WTC11 (cell line): ENCODE data around the gene SMDT1. TPM values are rescaled to one million over a fixed set of nuclear protein-coding genes. Genes with fewer than 3 reads are reported as not detected.

ENCODE experiments used
- ATAC-seq: fragments of 200-7000 bp; cut with Tn5 transposase; 2 replicates; pipeline ENCODE4 v1.10.0; 2021; ENCODE audit warnings: mild to moderate bottlenecking, moderate library complexity
- CTCF ChIA-PET: fragments of 300-600 bp; sonication (Branson Sonifier 250); formaldehyde crosslinking; loops from one replicate; lab custom pipeline; 2021; ENCODE audit warnings: antibody characterized with exemption; lab: Charles Lee
- POLR2A ChIA-PET: fragments of 350-600 bp; sonication (Branson Sonifier 250); formaldehyde crosslinking; loops from one replicate; lab custom pipeline; 2021; ENCODE audit warnings: antibody characterized with exemption; lab: Charles Lee
- DNase-seq: peaks from one replicate; pipeline ENCODE4 v3.0.0; 2021; ENCODE audit warnings: low spot score
- H3K27ac Mint-ChIP-seq: 2 replicates; pipeline ENCODE4 v1.8.0; 2021; ENCODE audit warnings: mixed read lengths
- H3K27me3 Mint-ChIP-seq: 2 replicates; pipeline ENCODE4 v1.8.0; 2021; ENCODE audit warnings: low read depth, mild to moderate bottlenecking, moderate library complexity, mixed read lengths
- H3K36me3 Mint-ChIP-seq: 2 replicates; pipeline ENCODE4 v1.8.0; 2021; ENCODE audit warnings: mixed read lengths
- H3K4me1 Mint-ChIP-seq: 2 replicates; pipeline ENCODE4 v1.8.0; 2022; ENCODE audit warnings: mixed read lengths
- H3K4me3 Mint-ChIP-seq: 2 replicates; pipeline ENCODE4 v1.8.0; 2021; ENCODE audit warnings: mild to moderate bottlenecking, moderate library complexity, mixed read lengths
- H3K9me3 Mint-ChIP-seq: 2 replicates; pipeline ENCODE4 v1.8.0; 2021; ENCODE audit warnings: mixed read lengths
- AR ChIP-seq: fragments of 250-450 bp; sonication (Bioruptor Pico); IDR thresholded peaks from 2 replicates; pipeline ENCODE4 v1.9.0; 2021; ENCODE audit warnings: mild to moderate bottlenecking
- ATF6 ChIP-seq: sonication (generic); formaldehyde crosslinking; IDR thresholded peaks from 2 replicates; pipeline ENCODE4 v1.8.1; 2023; ENCODE audit warnings: mild to moderate bottlenecking, missing genetic modification reagents
- E2F5 ChIP-seq: sonication (generic); formaldehyde crosslinking; IDR thresholded peaks from 2 replicates; pipeline ENCODE4 v1.8.1; 2022; ENCODE audit warnings: mild to moderate bottlenecking, moderate library complexity, missing genetic modification reagents
- ELF4 ChIP-seq: sonication (generic); formaldehyde crosslinking; IDR thresholded peaks from 2 replicates; pipeline ENCODE4 v1.8.1; 2022; ENCODE audit warnings: low read depth, mild to moderate bottlenecking, moderate library complexity, missing genetic modification reagents
- FOXJ3 ChIP-seq: sonication (generic); formaldehyde crosslinking; IDR thresholded peaks from 2 replicates; pipeline ENCODE4 v1.9.0; 2021; ENCODE audit warnings: missing genetic modification reagents, mild to moderate bottlenecking, borderline replicate concordance
- FOXP1 ChIP-seq: sonication (generic); formaldehyde crosslinking; IDR thresholded peaks from 2 replicates; pipeline ENCODE4 v1.8.0; 2022; ENCODE audit warnings: missing genetic modification reagents, mild to moderate bottlenecking, moderate library complexity, borderline replicate concordance
- GRHL2 ChIP-seq: fragments of 250-450 bp; sonication (Bioruptor Pico); IDR thresholded peaks from 2 replicates; pipeline ENCODE4 v1.8.0; 2022; ENCODE audit warnings: mild to moderate bottlenecking, moderate library complexity; ENCODE audit not compliant: insufficient replicate concordance, severe bottlenecking
- MXD4 ChIP-seq: fragments of 250-450 bp; sonication (Bioruptor Pico); IDR thresholded peaks from 2 replicates; pipeline ENCODE4 v1.8.0; 2021; ENCODE audit warnings: mild to moderate bottlenecking, moderate library complexity, borderline replicate concordance
- NFATC4 ChIP-seq: fragments of 250-450 bp; sonication (Bioruptor Pico); IDR thresholded peaks from 2 replicates; pipeline ENCODE4 v1.9.0; 2021; ENCODE audit warnings: mild to moderate bottlenecking
- NFE2L1 ChIP-seq: sonication (generic); formaldehyde crosslinking; IDR thresholded peaks from 2 replicates; pipeline ENCODE4 v1.8.1; 2023; ENCODE audit warnings: missing genetic modification reagents
- NFYB ChIP-seq: sonication (generic); formaldehyde crosslinking; conservative IDR thresholded peaks from 2 replicates; pipeline ENCODE4 v1.8.0; 2022; ENCODE audit warnings: low read depth, missing genetic modification reagents
- NR2C2 ChIP-seq: sonication (generic); formaldehyde crosslinking; IDR thresholded peaks from 2 replicates; pipeline ENCODE4 v1.8.0; 2022; ENCODE audit warnings: mild to moderate bottlenecking, missing genetic modification reagents
- PRDM15 ChIP-seq: sonication (generic); formaldehyde crosslinking; IDR thresholded peaks from 2 replicates; pipeline ENCODE4 v1.8.0; 2022; ENCODE audit warnings: missing genetic modification reagents
- TCF7 ChIP-seq: sonication (generic); formaldehyde crosslinking; IDR thresholded peaks from 2 replicates; pipeline ENCODE4 v1.8.0; 2022; ENCODE audit warnings: mild to moderate bottlenecking, low read depth, missing genetic modification reagents, moderate library complexity
- USF2 ChIP-seq: sonication (generic); formaldehyde crosslinking; IDR thresholded peaks from 2 replicates; pipeline ENCODE4 v1.8.1; 2023; ENCODE audit warnings: mild to moderate bottlenecking, missing genetic modification reagents, moderate library complexity
- ZNF263 ChIP-seq: sonication (generic); formaldehyde crosslinking; IDR thresholded peaks from 2 replicates; pipeline ENCODE4 v1.8.1; 2022; ENCODE audit warnings: low read depth, mild to moderate bottlenecking, moderate library complexity, missing genetic modification reagents
- ZNF671 ChIP-seq: fragments of 250-450 bp; sonication (Bioruptor Pico); IDR thresholded peaks from 2 replicates; pipeline ENCODE4 v1.8.0; 2021; ENCODE audit warnings: mild to moderate bottlenecking
- total RNA-seq: library from RNA; stranded (reverse); gene quantifications from 3 replicates; pipeline ENCODE4 v1.2.3, GENCODE V29; 2021
- TF ChIP-seq, protein P1 (sequence below): sonication (generic); formaldehyde crosslinking; IDR thresholded peaks from 2 replicates; pipeline ENCODE4 v1.8.1; 2022; ENCODE audit warnings: missing genetic modification reagents, borderline replicate concordance
- TF ChIP-seq, protein P2 (sequence below): sonication (generic); formaldehyde crosslinking; IDR thresholded peaks from 2 replicates; pipeline ENCODE4 v1.8.0; 2023; ENCODE audit warnings: missing genetic modification reagents
- TF ChIP-seq, protein P3 (sequence below): fragments of 250-450 bp; sonication (Bioruptor Pico); IDR thresholded peaks from 2 replicates; pipeline ENCODE4 v2.1.2; 2022; ENCODE audit warnings: mild to moderate bottlenecking, moderate library complexity

The SMDT1 gene
- total RNA-seq, 1 experiment from 2014 or later = 39.9 TPM

DNA sequence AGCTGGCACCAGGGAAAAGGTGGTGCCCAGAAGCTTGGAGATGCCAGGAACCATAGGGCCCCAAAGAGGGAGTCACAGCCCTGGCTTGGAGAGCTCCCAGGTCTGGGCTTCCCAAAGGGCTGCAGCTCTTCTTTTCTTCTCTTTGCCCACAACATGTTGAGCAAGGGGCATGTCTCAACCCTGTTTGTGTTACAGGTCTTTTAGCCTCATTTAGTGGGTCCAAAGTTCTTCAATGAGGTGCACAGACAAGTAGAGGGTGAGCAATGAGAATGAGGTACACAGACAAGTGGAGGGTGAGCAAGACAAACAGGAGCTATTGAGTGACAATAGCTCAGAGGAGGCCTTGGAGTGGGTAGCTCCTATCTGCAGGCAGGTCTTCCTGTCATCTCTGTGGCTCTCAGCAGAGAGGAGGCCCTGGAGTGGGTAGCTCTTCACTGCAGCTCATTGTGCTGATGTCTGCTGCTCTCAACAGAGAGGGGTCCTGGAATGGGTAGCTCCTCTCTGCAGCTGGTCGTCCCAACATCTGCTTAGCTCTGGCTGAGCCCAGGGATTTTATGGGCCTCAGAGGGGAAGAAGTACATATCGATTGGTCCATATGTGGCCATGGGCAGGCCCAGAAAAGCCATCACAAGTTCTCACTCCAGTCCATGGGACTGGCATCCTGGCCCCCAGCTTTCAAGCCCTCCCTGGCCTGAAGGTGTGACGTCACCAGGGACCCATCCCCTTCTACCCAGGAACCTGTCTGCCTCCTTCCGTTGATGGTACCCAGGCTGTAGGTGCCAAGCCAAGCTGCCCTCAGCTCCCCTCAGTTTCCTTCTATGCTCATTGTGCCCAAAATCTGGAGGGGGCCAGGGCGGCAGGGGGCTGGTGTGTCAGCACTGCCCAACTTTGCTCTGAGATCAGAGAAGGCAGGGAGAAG, 46.0 kb upstream of the SMDT1 start:
- no peak for TF ChIP-seq ATF6 (CRISPR knock-in tag)
- TF ChIP-seq, protein P1, sequence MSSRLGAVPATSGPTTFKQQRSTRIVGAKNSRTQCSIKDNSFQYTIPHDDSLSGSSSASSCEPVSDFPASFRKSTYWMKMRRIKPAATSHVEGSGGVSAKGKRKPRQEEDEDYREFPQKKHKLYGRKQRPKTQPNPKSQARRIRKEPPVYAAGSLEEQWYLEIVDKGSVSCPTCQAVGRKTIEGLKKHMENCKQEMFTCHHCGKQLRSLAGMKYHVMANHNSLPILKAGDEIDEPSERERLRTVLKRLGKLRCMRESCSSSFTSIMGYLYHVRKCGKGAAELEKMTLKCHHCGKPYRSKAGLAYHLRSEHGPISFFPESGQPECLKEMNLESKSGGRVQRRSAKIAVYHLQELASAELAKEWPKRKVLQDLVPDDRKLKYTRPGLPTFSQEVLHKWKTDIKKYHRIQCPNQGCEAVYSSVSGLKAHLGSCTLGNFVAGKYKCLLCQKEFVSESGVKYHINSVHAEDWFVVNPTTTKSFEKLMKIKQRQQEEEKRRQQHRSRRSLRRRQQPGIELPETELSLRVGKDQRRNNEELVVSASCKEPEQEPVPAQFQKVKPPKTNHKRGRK (CRISPR knock-in tag) = no peak
- TF ChIP-seq NFYB (CRISPR knock-in tag) = no peak
- no peak for TF ChIP-seq GRHL2 (CRISPR knock-in tag)
- TF ChIP-seq E2F5 (CRISPR knock-in tag) = no peak
- TF ChIP-seq NR2C2 (CRISPR knock-in tag) = no peak
- no peak for TF ChIP-seq NFE2L1 (CRISPR knock-in tag)
- no peak for TF ChIP-seq ZNF671 (CRISPR knock-in tag)
- no peak for TF ChIP-seq PRDM15 (CRISPR knock-in tag)
- no peak for TF ChIP-seq ELF4 (CRISPR knock-in tag)
- no peak for TF ChIP-seq ZNF263 (CRISPR knock-in tag)
- TF ChIP-seq MXD4 (CRISPR knock-in tag) = no peak
- TF ChIP-seq USF2 (CRISPR knock-in tag) = no peak
- no peak for TF ChIP-seq NFATC4 (CRISPR knock-in tag)
- TF ChIP-seq, protein P2, sequence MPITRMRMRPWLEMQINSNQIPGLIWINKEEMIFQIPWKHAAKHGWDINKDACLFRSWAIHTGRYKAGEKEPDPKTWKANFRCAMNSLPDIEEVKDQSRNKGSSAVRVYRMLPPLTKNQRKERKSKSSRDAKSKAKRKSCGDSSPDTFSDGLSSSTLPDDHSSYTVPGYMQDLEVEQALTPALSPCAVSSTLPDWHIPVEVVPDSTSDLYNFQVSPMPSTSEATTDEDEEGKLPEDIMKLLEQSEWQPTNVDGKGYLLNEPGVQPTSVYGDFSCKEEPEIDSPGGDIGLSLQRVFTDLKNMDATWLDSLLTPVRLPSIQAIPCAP = no peak
- no peak for TF ChIP-seq FOXP1 (CRISPR knock-in tag)
- TF ChIP-seq, protein P3, sequence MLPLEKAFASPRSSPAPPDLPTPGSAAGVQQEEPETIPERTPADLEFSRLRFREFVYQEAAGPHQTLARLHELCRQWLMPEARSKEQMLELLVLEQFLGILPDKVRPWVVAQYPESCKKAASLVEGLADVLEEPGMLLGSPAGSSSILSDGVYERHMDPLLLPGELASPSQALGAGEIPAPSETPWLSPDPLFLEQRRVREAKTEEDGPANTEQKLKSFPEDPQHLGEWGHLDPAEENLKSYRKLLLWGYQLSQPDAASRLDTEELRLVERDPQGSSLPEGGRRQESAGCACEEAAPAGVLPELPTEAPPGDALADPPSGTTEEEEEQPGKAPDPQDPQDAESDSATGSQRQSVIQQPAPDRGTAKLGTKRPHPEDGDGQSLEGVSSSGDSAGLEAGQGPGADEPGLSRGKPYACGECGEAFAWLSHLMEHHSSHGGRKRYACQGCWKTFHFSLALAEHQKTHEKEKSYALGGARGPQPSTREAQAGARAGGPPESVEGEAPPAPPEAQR = no peak
- no peak for TF ChIP-seq FOXJ3
- no peak for TF ChIP-seq AR (CRISPR knock-in tag)
- TF ChIP-seq TCF7 (CRISPR knock-in tag) = no peak
- Mint-ChIP-seq H3K4me1 (no peaks in the 10 kb centered on the region), H3K9me3 (peaks cover 27% of the 10 kb centered on the region), H3K4me3 (no peak overlapping the region), H3K36me3 (peaks cover 10% of the 10 kb centered on the region), H3K27ac (no peak overlapping the region), H3K27me3 (peaks cover 36% of the 10 kb centered on the region)
- ChIA-PET CTCF (no interaction called here), POLR2A (no interaction called here)
- DNase-seq = no peak
- no peak for ATAC-seq
